Astrocyte of the spinal cord (primary cell): ENCODE data around the gene KCNK5.

Source experiments
- DNase-seq: peaks from one replicate; pipeline ENCODE4 v3.0.0; 2011; ENCODE audit warnings: low read depth, low spot score
- H3K4me3 ChIP-seq: 2 replicates; pipeline ENCODE4 v1.5.1; 2011; ENCODE audit warnings: low read depth, mild to moderate bottlenecking, low read length, moderate library complexity
- CTCF ChIP-seq: IDR thresholded peaks from 2 replicates; pipeline ENCODE4 v1.5.1; 2012; ENCODE audit warnings: low read depth, mild to moderate bottlenecking, low read length, inconsistent platforms
- in situ Hi-C: cut with HindIII; loops from 2 replicates; pipeline ENCODE4 v1.10.0; 2017; ENCODE audit warnings: low sequenced_read_pairs

Gene KCNK5

DNA sequence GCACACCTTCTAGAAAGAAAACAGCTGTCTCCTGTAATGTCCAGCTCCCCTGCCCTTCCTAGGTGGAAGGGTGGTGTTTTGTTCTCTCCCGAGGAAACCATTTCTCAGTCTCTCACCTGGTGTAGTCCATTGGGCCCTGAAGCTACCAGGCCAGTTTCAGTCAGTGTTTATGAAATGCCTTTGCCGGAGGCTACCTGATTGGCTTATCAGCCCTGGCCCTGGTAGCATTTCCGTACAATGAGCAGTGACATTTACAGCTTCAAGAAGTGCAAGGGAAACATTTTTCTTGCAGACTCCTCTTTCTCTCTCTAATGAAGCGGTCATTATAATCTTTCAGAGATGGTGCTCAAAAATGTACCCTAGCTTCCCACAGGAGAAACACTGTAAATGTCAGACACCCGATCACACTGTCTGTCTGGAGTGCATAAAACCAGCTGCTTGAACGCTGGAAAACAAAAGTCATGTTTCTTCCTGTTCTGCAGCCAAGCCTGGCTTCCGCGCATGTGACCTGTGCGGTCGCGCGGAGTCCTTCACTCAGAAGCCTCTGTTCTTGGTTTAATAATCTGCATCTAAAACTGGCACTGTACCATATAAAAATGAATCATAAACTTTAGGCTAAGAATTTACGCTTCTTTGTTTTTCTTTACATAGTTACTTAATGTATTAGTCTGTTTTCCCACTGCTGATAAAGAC is 85.9 kb downstream of the KCNK5 start:
- no peak overlapping the region for H3K4me3 ChIP-seq
- DNase-seq: no peak
- no peak for TF ChIP-seq CTCF
- in situ Hi-C loops: no loop called here

DNA sequence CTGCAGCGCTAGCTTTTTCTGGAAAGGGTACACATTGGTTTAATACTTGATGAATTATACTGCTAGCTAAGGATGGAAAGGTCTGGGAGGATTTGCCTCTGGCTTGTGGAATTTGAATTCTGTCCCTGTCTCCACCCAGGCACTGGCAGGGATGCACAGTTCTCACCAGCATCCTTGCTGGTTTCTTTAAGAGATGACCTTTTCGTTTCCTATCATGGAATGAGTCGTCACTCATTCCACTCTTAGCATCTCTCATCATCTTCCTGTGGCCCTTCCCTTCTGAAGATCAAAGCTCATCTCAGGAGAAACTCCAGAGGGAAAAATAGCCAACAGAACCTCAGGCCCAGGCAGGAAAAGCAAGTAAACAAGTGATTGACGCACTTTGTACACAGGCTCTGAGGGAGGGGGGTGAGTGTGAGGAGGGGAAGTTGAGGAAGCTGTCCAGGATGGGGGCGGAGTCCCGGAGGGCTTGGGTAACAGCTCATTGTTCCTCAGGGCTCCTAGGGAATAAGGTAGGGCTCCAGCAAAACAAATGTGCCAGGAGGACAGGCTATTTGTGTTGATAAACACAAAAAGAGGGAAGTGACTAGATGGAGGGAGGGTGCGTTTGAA is 88.6 kb downstream of the KCNK5 start:
- no peak overlapping the region for H3K4me3 ChIP-seq
- no peak for DNase-seq
- no peak for TF ChIP-seq CTCF
- in situ Hi-C loops: no loop called here
